Sigmoid colon (tissue), 7 donors: ENCODE data around the gene SHB. TPM values are rescaled to one million over a fixed set of nuclear protein-coding genes. Genes with fewer than 3 reads are reported as not detected.

Experiments
- DNase-seq: peaks from one replicate; pipeline ENCODE4 v3.0.0-alpha.2; 2019
- H3K27ac ChIP-seq, 4 donors: fragments of 200-600 bp; sonication (generic); one replicate each; pipeline ENCODE4 v1.5.1; 2016 to 2019; ENCODE audit warnings: mild to moderate bottlenecking in 1 of 4
- H3K27me3 ChIP-seq, 3 donors: fragments of 200-600 bp; sonication (generic); one replicate each; pipeline ENCODE4 v1.5.1; 2019; ENCODE audit warnings: mild to moderate bottlenecking in 1 of 3
- H3K36me3 ChIP-seq, 4 donors: fragments of 200-600 bp; sonication (generic); one replicate each; pipeline ENCODE4 v1.5.1; 2016 to 2019
- H3K4me1 ChIP-seq, 4 donors: fragments of 200-600 bp; sonication (generic); one replicate each; pipeline ENCODE4 v1.5.1; 2017 to 2019
- H3K4me3 ChIP-seq, 4 donors: fragments of 200-600 bp; sonication (generic); one replicate each; pipeline ENCODE4 v1.5.1; 2017 to 2019; ENCODE audit warnings: mild to moderate bottlenecking in 2 of 4, moderate library complexity in 1 of 4
- H3K9me3 ChIP-seq, 4 donors: fragments of 200-600 bp in 3 of 4; sonication (generic) in 3 of 4; one replicate each; pipeline versions ENCODE4 v1.5.1 to v1.6.1; 2013 to 2019
- CTCF ChIP-seq, 4 experiments: fragments of 450-650 bp in 3 of 4; fragments of 200-600 bp in 1 of 4; IDR thresholded peaks; one replicate each; pipeline ENCODE4 v1.5.1; 2016 to 2019; ENCODE audit warnings: antibody characterized with exemption in 4 of 4, mild to moderate bottlenecking in 3 of 4, moderate library complexity in 2 of 4
- EP300 ChIP-seq, 4 donors: sonication (generic); formaldehyde crosslinking; IDR thresholded peaks; one replicate each; pipeline ENCODE4 v1.6.1; 2017; ENCODE audit warnings: antibody characterized with exemption in 4 of 4
- POLR2A ChIP-seq, 2 donors: fragments of 450-650 bp; IDR thresholded peaks; one replicate each; pipeline ENCODE4 v1.6.1; 2016; ENCODE audit warnings: antibody characterized with exemption in 2 of 2, mild to moderate bottlenecking in 2 of 2, moderate library complexity in 2 of 2
- POLR2AphosphoS5 ChIP-seq, 4 donors: sonication (generic); formaldehyde crosslinking; IDR thresholded peaks; one replicate each; pipeline ENCODE4 v1.6.1; 2017; ENCODE audit warnings: antibody characterized with exemption in 4 of 4
- WGBS, 2 donors: extraction: QIAGEN DNeasy Blood & Tissue Kit; methylation state at CpG; one replicate each; pipeline ENCODE4 v1.1.7; 2013; 5-methylcytosine and 5-hydroxymethylcytosine counted together
- intact Hi-C: fragments of 100-400 bp; cut with DNase I; formaldehyde crosslinking; loops from one replicate; pipeline ENCODE4 v1.15.1; 2023
- polyA plus RNA-seq, 3 donors: library from polyadenylated mRNA; stranded (reverse); fragments of 200-250 nt; gene quantifications; one replicate each; pipeline ENCODE4 v1.2.3, GENCODE V29; 2013
- total RNA-seq, 4 donors: library from RNA; depleted of rRNA; stranded (reverse); fragments of >200 nt; gene quantifications; one replicate each; pipeline ENCODE4 v1.1.0, GENCODE V29; 2016
- donor health status: healthy with polysubstance abuse.
- donor health status: Bipolar disorder and iron deficiency.
- donor health status: healthy.

Gene SHB
- total and polyA plus RNA-seq, 7 donors, result 6.8 to 33.7 (median 10.2) TPM

- Histone ChIP-seq H3K9me3 (no peaks in the 10 kb centered on the region), H3K36me3 (peaks cover 0 to 8% (median 3%) of the 10 kb centered on the region in 4 donors), H3K27ac (peak within 1 kb of the TSS; percentile 83 to 95 (median 92)), H3K4me1 (peaks cover 0 to 28% (median 24%) of the 10 kb centered on the region in 4 donors), H3K27me3 (no peaks in the 10 kb centered on the region), H3K4me3 (peak within 1 kb of the TSS; percentile 68 to 92 (median 92))
- WGBS, 2 donors, result 1% methylated on average over 84 of the region's 84 CpGs
- intact Hi-C loops, result loop anchor here (2.0 to 10.0 kb wide), 4 partner anchors 165 to 459 kb away; partner anchors contain the start of genes FBXO10, POLR1E and SHB
- no peak for TF ChIP-seq EP300 (IDR thresholded peaks at IDR 0.05)
- peak; percentile 9 to 54 for TF ChIP-seq POLR2A (IDR thresholded peaks at IDR 0.05)
- TF ChIP-seq CTCF (IDR thresholded peaks at IDR 0.05), result peak; percentile 85 to 98 (median 93)
- peak; percentile 74 to 87 (median 81) for TF ChIP-seq POLR2AphosphoS5 (IDR thresholded peaks at IDR 0.05)
- peak; percentile 97 for DNase-seq
Measured at GRCh38 chr9:37903647-37904444, 165.2 kb downstream of the SHB start, which contains the start of gene SLC25A51. TSS of gene SLC25A51 (minus strand) at chr9:37904127. CDS start at chr9:37888550, 15,577 bp downstream.

- no peak for DNase-seq
- Histone ChIP-seq H3K27me3 (no peaks in the 10 kb centered on the region), H3K4me3 (peak overlapping the region; percentile 68 to 92 (median 92)), H3K36me3 (peaks cover 0 to 16% (median 5%) of the 10 kb centered on the region in 4 donors), H3K9me3 (no peaks in the 10 kb centered on the region), H3K4me1 (peaks cover 0 to 28% (median 24%) of the 10 kb centered on the region in 4 donors), H3K27ac (peak overlapping the region; percentile 83 to 95 (median 92))
- intact Hi-C loops, result loop anchor here (10.0 kb wide), 2 partner anchors 328 to 418 kb away; partner anchors contain the start of genes FBXO10 and POLR1E
- WGBS, 2 donors, result 1 to 10% methylated on average over 17 of the region's 17 CpGs
- no peak for TF ChIP-seq EP300 (IDR thresholded peaks at IDR 0.05)
- no peak for TF ChIP-seq CTCF (IDR thresholded peaks at IDR 0.05)
- no peak for TF ChIP-seq POLR2AphosphoS5 (IDR thresholded peaks at IDR 0.05)
- TF ChIP-seq POLR2A (IDR thresholded peaks at IDR 0.05), result no peak
Measured at GRCh38 chr9:37902796-37903646, 166.0 kb downstream of the SHB start.

- H3K9me3 ChIP-seq, result no peaks in the 10 kb centered on the region
- H3K27ac ChIP-seq, result no peak overlapping the region
- no peak for DNase-seq
- no peak overlapping the region for H3K4me3 ChIP-seq
- intact Hi-C loops, result loop anchor here (10.0 kb wide), 2 partner anchors 327 to 417 kb away; partner anchors contain the start of genes FBXO10 and POLR1E
- peaks cover 0 to 28% (median 24%) of the 10 kb centered on the region in 4 donors for H3K4me1 ChIP-seq
- no peaks in the 10 kb centered on the region for H3K27me3 ChIP-seq
- TF ChIP-seq POLR2AphosphoS5 (IDR thresholded peaks at IDR 0.05), result no peak
- no peak for TF ChIP-seq EP300 (IDR thresholded peaks at IDR 0.05)
- peaks cover 0 to 25% (median 5%) of the 10 kb centered on the region in 4 donors for H3K36me3 ChIP-seq
Measured at GRCh38 chr9:37902131-37902530, 166.9 kb downstream of the SHB start.

- intact Hi-C loops, result no loop called here
- Histone ChIP-seq H3K4me1 (peaks cover 0 to 21% (median 16%) of the 10 kb centered on the region in 4 donors), H3K27me3 (no peaks in the 10 kb centered on the region), H3K27ac (no peak overlapping the region), H3K9me3 (no peaks in the 10 kb centered on the region), H3K4me3 (no peak overlapping the region), H3K36me3 (peaks cover 0 to 56% (median 15%) of the 10 kb centered on the region in 4 donors)
- no peak for TF ChIP-seq POLR2A (IDR thresholded peaks at IDR 0.05)
- no peak for TF ChIP-seq CTCF (IDR thresholded peaks at IDR 0.05)
- no peak for TF ChIP-seq POLR2AphosphoS5 (IDR thresholded peaks at IDR 0.05)
- TF ChIP-seq EP300 (IDR thresholded peaks at IDR 0.05), result no peak
- DNase-seq, result no peak
- WGBS, 2 donors, result 79 to 91% methylated on average over 2 of the region's 2 CpGs
Measured at GRCh38 chr9:37899041-37899440, 170.0 kb downstream of the SHB start.
